Spleen (tissue), 7 donors: Measurements from ENCODE around the gene OSBPL10.

ENCODE experiments used
- POLR2A ChIP-seq, 3 donors: fragments of 450-650 bp; IDR thresholded peaks; one replicate each; pipeline ENCODE4 v1.5.1; 2017; ENCODE audit warnings: antibody characterized with exemption in 3 of 3, mild to moderate bottlenecking in 1 of 3
- TF ChIP-seq, protein P1 (sequence below), 11 experiments: fragments of 200-600 bp in 7 of 11; fragments of 450-650 bp in 4 of 11; sonication (generic) in 4 of 11; IDR thresholded peaks in 8 of 11; conservative IDR thresholded peaks in 3 of 11; 1 replicate in 7 of 11; 2 replicates in 4 of 11; pipeline versions ENCODE4 v1.4.0 to v1.8.0; 2016 to 2021; ENCODE audit warnings: antibody characterized with exemption in 11 of 11, inconsistent platforms in 4 of 11, mild to moderate bottlenecking in 1 of 11
- donor health status: DM: no; HTN: no; CAD: no; lungs with moderate emphysema.
- donor health status: DM: no; HTN: no; CAD: no.
- donor health status: DM: no; HTN: no; CAD: no.

- TF ChIP-seq POLR2A (IDR thresholded peaks at IDR 0.05), result no peak
- TF ChIP-seq, protein P1, sequence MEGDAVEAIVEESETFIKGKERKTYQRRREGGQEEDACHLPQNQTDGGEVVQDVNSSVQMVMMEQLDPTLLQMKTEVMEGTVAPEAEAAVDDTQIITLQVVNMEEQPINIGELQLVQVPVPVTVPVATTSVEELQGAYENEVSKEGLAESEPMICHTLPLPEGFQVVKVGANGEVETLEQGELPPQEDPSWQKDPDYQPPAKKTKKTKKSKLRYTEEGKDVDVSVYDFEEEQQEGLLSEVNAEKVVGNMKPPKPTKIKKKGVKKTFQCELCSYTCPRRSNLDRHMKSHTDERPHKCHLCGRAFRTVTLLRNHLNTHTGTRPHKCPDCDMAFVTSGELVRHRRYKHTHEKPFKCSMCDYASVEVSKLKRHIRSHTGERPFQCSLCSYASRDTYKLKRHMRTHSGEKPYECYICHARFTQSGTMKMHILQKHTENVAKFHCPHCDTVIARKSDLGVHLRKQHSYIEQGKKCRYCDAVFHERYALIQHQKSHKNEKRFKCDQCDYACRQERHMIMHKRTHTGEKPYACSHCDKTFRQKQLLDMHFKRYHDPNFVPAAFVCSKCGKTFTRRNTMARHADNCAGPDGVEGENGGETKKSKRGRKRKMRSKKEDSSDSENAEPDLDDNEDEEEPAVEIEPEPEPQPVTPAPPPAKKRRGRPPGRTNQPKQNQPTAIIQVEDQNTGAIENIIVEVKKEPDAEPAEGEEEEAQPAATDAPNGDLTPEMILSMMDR (IDR thresholded peaks at IDR 0.05 in 8 of 11, conservative IDR thresholded peaks at IDR 0.05 in 3 of 11), result no peak
Measured at GRCh38 chr3:31955581-31955980, 25.5 kb downstream of the OSBPL10 start.
